MM.1S (cell line): ENCODE data around the gene TPCN1.

ENCODE experiments used
- DNase-seq: peaks from one replicate; pipeline ENCODE4 v3.0.0-alpha.2; 2015
- H2AFZ ChIP-seq: fragments of 300-600 bp; sonication (generic); 2 replicates; pipeline ENCODE4 v1.6.0; 2016; ENCODE audit warnings: antibody characterized with exemption, low read length
- H3F3A ChIP-seq: fragments of 300-600 bp; sonication (generic); 2 replicates; pipeline ENCODE4 v1.6.1; 2016; ENCODE audit warnings: mild to moderate bottlenecking, antibody characterized with exemption, low read length, moderate library complexity, mixed read lengths; ENCODE audit not compliant: insufficient read depth
- H3K27ac ChIP-seq: fragments of 300-600 bp; sonication (generic); 2 replicates; pipeline ENCODE4 v1.5.1; 2016; ENCODE audit warnings: mild to moderate bottlenecking, low read length
- H3K27me3 ChIP-seq: fragments of 300-600 bp; sonication (generic); replicated peaks from 2 replicates; pipeline ENCODE4 v1.6.0; 2016; ENCODE audit warnings: low read length; ENCODE audit not compliant: insufficient read depth
- H3K36me3 ChIP-seq: fragments of 300-600 bp; sonication (generic); replicated peaks from 2 replicates; pipeline ENCODE4 v1.6.1; 2016; ENCODE audit warnings: mild to moderate bottlenecking, low read length, mixed read lengths; ENCODE audit not compliant: insufficient read depth
- H3K4me1 ChIP-seq: fragments of 300-600 bp; sonication (generic); 2 replicates; pipeline ENCODE4 v1.6.1; 2016; ENCODE audit warnings: low read length, mixed read lengths
- H3K4me2 ChIP-seq: fragments of 300-600 bp; sonication (generic); 2 replicates; pipeline ENCODE4 v1.6.0; 2016; ENCODE audit warnings: low read depth, low read length
- H3K4me3 ChIP-seq: fragments of 300-600 bp; sonication (generic); 2 replicates; pipeline ENCODE4 v1.5.1; 2016; ENCODE audit warnings: low read length, mixed read lengths
- H3K79me2 ChIP-seq: fragments of 300-600 bp; sonication (generic); 2 replicates; pipeline ENCODE4 v1.6.1; 2016; ENCODE audit warnings: mixed run types, low read length, mixed read lengths
- H3K9ac ChIP-seq: fragments of 300-600 bp; sonication (generic); 2 replicates; pipeline ENCODE4 v1.6.1; 2016; ENCODE audit warnings: low read length, mixed read lengths
- H3K9me2 ChIP-seq: fragments of 300-600 bp; sonication (generic); replicated peaks from 2 replicates; pipeline ENCODE4 v1.6.1; 2016; ENCODE audit warnings: mild to moderate bottlenecking, low read length, mixed read lengths; ENCODE audit not compliant: insufficient read depth
- H3K9me3 ChIP-seq: fragments of 300-600 bp; sonication (generic); replicated peaks from 2 replicates; pipeline ENCODE4 v1.6.1; 2016; ENCODE audit warnings: mild to moderate bottlenecking, low read length, mixed read lengths; ENCODE audit not compliant: insufficient read depth
- H4K20me1 ChIP-seq: fragments of 300-600 bp; sonication (generic); 2 replicates; pipeline ENCODE4 v1.6.1; 2016; ENCODE audit warnings: mild to moderate bottlenecking, low read length, moderate library complexity, mixed read lengths; ENCODE audit not compliant: insufficient read depth
- CTCF ChIP-seq: fragments of 300-600 bp; sonication (generic); IDR thresholded peaks from 2 replicates; pipeline ENCODE4 v1.5.1; 2016; ENCODE audit warnings: antibody characterized with exemption, low read length, mixed read lengths
- EZH2 ChIP-seq: fragments of 300-600 bp; sonication (generic); optimal IDR thresholded peaks from 2 replicates; pipeline ENCODE3; 2017; ENCODE audit warnings: low read depth, mild to moderate bottlenecking, antibody characterized with exemption, low read length, mixed read lengths
- EZH2phosphoT487 ChIP-seq: fragments of 300-600 bp; sonication (generic); IDR thresholded peaks from 2 replicates; pipeline ENCODE4 v1.6.1; 2018; ENCODE audit warnings: antibody characterized with exemption, low read length

Gene TPCN1

GRCh38 chr12:113306382-113306781, 85.1 kb downstream of the TPCN1 start:
- Histone ChIP-seq H3K9me3 (no peaks in the 10 kb centered on the region), H3K27me3 (no peaks in the 10 kb centered on the region), H3K4me1 (no peaks in the 10 kb centered on the region), H3K9me2 (no peaks in the 10 kb centered on the region), H3K9ac (no peak overlapping the region), H4K20me1 (no peaks in the 10 kb centered on the region), H3K27ac (no peak overlapping the region), H3K36me3 (no peaks in the 10 kb centered on the region), H3F3A (no peaks in the 10 kb centered on the region), H3K4me2 (no peak overlapping the region), H3K79me2 (no peaks in the 10 kb centered on the region), H3K4me3 (no peak overlapping the region), H2AFZ (no peak overlapping the region)
- no peak for DNase-seq
- no peak for TF ChIP-seq EZH2
- TF ChIP-seq EZH2phosphoT487: no peak
- no peak for TF ChIP-seq CTCF

- H3K4me1 ChIP-seq: no peaks in the 10 kb centered on the region
- no peaks in the 10 kb centered on the region for H3K9me2 ChIP-seq
- no peaks in the 10 kb centered on the region for H3K36me3 ChIP-seq
- TF ChIP-seq EZH2phosphoT487 (no peak), CTCF (no peak), EZH2 (no peak)
- H3K79me2 ChIP-seq: no peaks in the 10 kb centered on the region
- H3K4me3 ChIP-seq: no peak overlapping the region
- H3F3A ChIP-seq: no peaks in the 10 kb centered on the region
- no peak overlapping the region for H3K4me2 ChIP-seq
- DNase-seq: no peak
- no peaks in the 10 kb centered on the region for H3K9me3 ChIP-seq
- H4K20me1 ChIP-seq: no peaks in the 10 kb centered on the region
- H3K9ac ChIP-seq: no peak overlapping the region
- H3K27ac ChIP-seq: no peak overlapping the region
- no peaks in the 10 kb centered on the region for H3K27me3 ChIP-seq
- no peak overlapping the region for H2AFZ ChIP-seq
Measured at GRCh38 chr12:113310489-113310888, 89.2 kb downstream of the TPCN1 start.

GRCh38 chr12:113314121-113314529, 92.9 kb downstream of the TPCN1 start:
- no peak overlapping the region for H2AFZ ChIP-seq
- no peaks in the 10 kb centered on the region for H3K27me3 ChIP-seq
- H3K4me1 ChIP-seq: no peaks in the 10 kb centered on the region
- no peak for DNase-seq
- no peak overlapping the region for H3K4me2 ChIP-seq
- H3K4me3 ChIP-seq: no peak overlapping the region
- no peaks in the 10 kb centered on the region for H3K9me2 ChIP-seq
- no peak for TF ChIP-seq CTCF
- no peak for TF ChIP-seq EZH2phosphoT487
- no peaks in the 10 kb centered on the region for H3K9me3 ChIP-seq
- H3K9ac ChIP-seq: no peak overlapping the region
- H3K79me2 ChIP-seq: no peaks in the 10 kb centered on the region
- no peak overlapping the region for H3K27ac ChIP-seq
- no peaks in the 10 kb centered on the region for H3K36me3 ChIP-seq
- H4K20me1 ChIP-seq: no peaks in the 10 kb centered on the region
- H3F3A ChIP-seq: no peaks in the 10 kb centered on the region
